Activated naive CD4-positive, alpha-beta T cell treated with Interleukin-2 at 50 U/mL for 16 hours (primary cell): ENCODE results near the gene NKAIN2.
"Not testable (repeated sequence)": the region's sequence is repeated elsewhere in the genome, so short reads cannot be mapped to it uniquely, and the experiment has no call there.

Source experiments
- DNase-seq: peaks from one replicate; pipeline ENCODE4 v3.0.0-alpha.2; 2020

NKAIN2 gene

GRCh38 chr6:124737804-124738203, 934.1 kb downstream of the NKAIN2 start:
- not testable (repeated sequence) for DNase-seq

GRCh38 chr6:124738482-124738881, 934.8 kb downstream of the NKAIN2 start:
- DNase-seq, result no peak

- no peak for DNase-seq
Measured at GRCh38 chr6:124741341-124741740, 937.7 kb downstream of the NKAIN2 start.

GRCh38 chr6:124742971-124743370, 939.3 kb downstream of the NKAIN2 start:
- no peak for DNase-seq

- no peak for DNase-seq
Measured at GRCh38 chr6:124743420-124743819, 939.8 kb downstream of the NKAIN2 start.

GRCh38 chr6:124747349-124747748, 943.7 kb downstream of the NKAIN2 start:
- no peak for DNase-seq

- no peak for DNase-seq
Measured at GRCh38 chr6:124748778-124749177, 945.1 kb downstream of the NKAIN2 start.

GRCh38 chr6:124753001-124753400, 949.3 kb downstream of the NKAIN2 start:
- DNase-seq, result no peak

GRCh38 chr6:124753562-124754105, 950.0 kb downstream of the NKAIN2 start:
- no peak for DNase-seq

GRCh38 chr6:124755321-124755720, 951.7 kb downstream of the NKAIN2 start:
- DNase-seq, result no peak

- DNase-seq, result no peak
Measured at GRCh38 chr6:124757560-124757959, 953.9 kb downstream of the NKAIN2 start.

GRCh38 chr6:124758663-124759062, 955.0 kb downstream of the NKAIN2 start:
- DNase-seq, result no peak

GRCh38 chr6:124765280-124765679, 961.6 kb downstream of the NKAIN2 start:
- no peak for DNase-seq

- no peak for DNase-seq
Measured at GRCh38 chr6:124768224-124768623, 964.6 kb downstream of the NKAIN2 start.

- no peak for DNase-seq
Measured at GRCh38 chr6:124769811-124770544, 966.3 kb downstream of the NKAIN2 start.

GRCh38 chr6:124770784-124771183, 967.1 kb downstream of the NKAIN2 start:
- no peak for DNase-seq

- no peak for DNase-seq
Measured at GRCh38 chr6:124772733-124773319, 969.2 kb downstream of the NKAIN2 start.

- DNase-seq, result no peak
Measured at GRCh38 chr6:124775121-124775520, 971.5 kb downstream of the NKAIN2 start.

GRCh38 chr6:124777863-124778262, 974.2 kb downstream of the NKAIN2 start:
- no peak for DNase-seq

GRCh38 chr6:124780623-124781022, 977.0 kb downstream of the NKAIN2 start:
- no peak for DNase-seq

GRCh38 chr6:124783344-124783743, 979.7 kb downstream of the NKAIN2 start:
- DNase-seq, result no peak

- DNase-seq, result no peak
Measured at GRCh38 chr6:124791156-124791555, 987.5 kb downstream of the NKAIN2 start.

GRCh38 chr6:124792386-124792785, 988.7 kb downstream of the NKAIN2 start:
- no peak for DNase-seq

GRCh38 chr6:124793398-124793797, 989.7 kb downstream of the NKAIN2 start:
- DNase-seq, result no peak
